ENCODE results near the gene TPPP2.
"Not testable (repeated sequence)": the region's sequence is repeated elsewhere in the genome, so short reads cannot be mapped to it uniquely, and the experiment has no call there.

TPPP2 gene

GRCh38 chr14:21029917-21030316, at the start of gene TPPP2:
TPPP2 (plus strand) TSS chr14:21030217; CDS start chr14:21030582, 365 bp downstream.
- DNase-seq (ENCODE audit: low read depth): no peak

GRCh38 chr14:20980906-20981305, 49.1 kb upstream of the TPPP2 start:
- no peak for DNase-seq (ENCODE audit: low read depth)

- DNase-seq (ENCODE audit: low read depth): no peak
Observed at GRCh38 chr14:20982646-20983369, 47.2 kb upstream of the TPPP2 start.

GRCh38 chr14:20985650-20986049, 44.4 kb upstream of the TPPP2 start:
- not testable (repeated sequence) for DNase-seq (ENCODE audit: low read depth)

GRCh38 chr14:20986811-20987210, 43.2 kb upstream of the TPPP2 start:
- peak; percentile 93 for DNase-seq (ENCODE audit: low read depth)

- DNase-seq (ENCODE audit: low read depth): no peak
Observed at GRCh38 chr14:20988717-20989470, 41.1 kb upstream of the TPPP2 start.

- DNase-seq (ENCODE audit: low read depth): no peak
Observed at GRCh38 chr14:20989471-20989786, 40.6 kb upstream of the TPPP2 start.

- peak; percentile 94 for DNase-seq (ENCODE audit: low read depth)
Observed at GRCh38 chr14:20989787-20990600, 40.0 kb upstream of the TPPP2 start, which contains the start of gene METTL17. METTL17 (plus strand) TSS chr14:20989980; CDS start chr14:20990003, 23 bp downstream.

GRCh38 chr14:20996521-20996920, 33.5 kb upstream of the TPPP2 start:
- no peak for DNase-seq (ENCODE audit: low read depth)

- no peak for DNase-seq (ENCODE audit: low read depth)
Observed at GRCh38 chr14:20997115-20997514, 32.9 kb upstream of the TPPP2 start.

GRCh38 chr14:20997564-20997963, 32.5 kb upstream of the TPPP2 start:
- no peak for DNase-seq (ENCODE audit: low read depth)

GRCh38 chr14:20998139-20998538, 31.9 kb upstream of the TPPP2 start:
- no peak for DNase-seq (ENCODE audit: low read depth)

- DNase-seq (ENCODE audit: low read depth): peak; percentile 60
Observed at GRCh38 chr14:20998674-20999366, 31.2 kb upstream of the TPPP2 start, which contains the start of gene SLC39A2. SLC39A2 (plus strand) TSS chr14:20999293; CDS start chr14:20999447, 154 bp downstream.

GRCh38 chr14:20999591-20999990, 30.4 kb upstream of the TPPP2 start:
- no peak for DNase-seq (ENCODE audit: low read depth)

- DNase-seq (ENCODE audit: low read depth): no peak
Observed at GRCh38 chr14:21001218-21001617, 28.8 kb upstream of the TPPP2 start.

- DNase-seq (ENCODE audit: low read depth): no peak
Observed at GRCh38 chr14:21003788-21004346, 26.1 kb upstream of the TPPP2 start.

GRCh38 chr14:21009721-21010120, 20.3 kb upstream of the TPPP2 start:
- not testable (repeated sequence) for DNase-seq (ENCODE audit: low read depth)

GRCh38 chr14:21011136-21011535, 18.9 kb upstream of the TPPP2 start:
- no peak for DNase-seq (ENCODE audit: low read depth)

- DNase-seq (ENCODE audit: low read depth): no peak
Observed at GRCh38 chr14:21014761-21015190, 15.2 kb upstream of the TPPP2 start.

GRCh38 chr14:21015312-21015711, 14.7 kb upstream of the TPPP2 start:
- no peak for DNase-seq (ENCODE audit: low read depth)

- DNase-seq (ENCODE audit: low read depth): no peak
Observed at GRCh38 chr14:21016413-21017190, 13.4 kb upstream of the TPPP2 start.
